ENCODE data around the gene THAP11. TPM values are rescaled to one million over a fixed set of nuclear protein-coding genes. Genes with fewer than 3 reads are reported as not detected.

THAP11 gene
- total RNA-seq, 1 experiment from 2014 or later: 33.3 TPM

DNA sequence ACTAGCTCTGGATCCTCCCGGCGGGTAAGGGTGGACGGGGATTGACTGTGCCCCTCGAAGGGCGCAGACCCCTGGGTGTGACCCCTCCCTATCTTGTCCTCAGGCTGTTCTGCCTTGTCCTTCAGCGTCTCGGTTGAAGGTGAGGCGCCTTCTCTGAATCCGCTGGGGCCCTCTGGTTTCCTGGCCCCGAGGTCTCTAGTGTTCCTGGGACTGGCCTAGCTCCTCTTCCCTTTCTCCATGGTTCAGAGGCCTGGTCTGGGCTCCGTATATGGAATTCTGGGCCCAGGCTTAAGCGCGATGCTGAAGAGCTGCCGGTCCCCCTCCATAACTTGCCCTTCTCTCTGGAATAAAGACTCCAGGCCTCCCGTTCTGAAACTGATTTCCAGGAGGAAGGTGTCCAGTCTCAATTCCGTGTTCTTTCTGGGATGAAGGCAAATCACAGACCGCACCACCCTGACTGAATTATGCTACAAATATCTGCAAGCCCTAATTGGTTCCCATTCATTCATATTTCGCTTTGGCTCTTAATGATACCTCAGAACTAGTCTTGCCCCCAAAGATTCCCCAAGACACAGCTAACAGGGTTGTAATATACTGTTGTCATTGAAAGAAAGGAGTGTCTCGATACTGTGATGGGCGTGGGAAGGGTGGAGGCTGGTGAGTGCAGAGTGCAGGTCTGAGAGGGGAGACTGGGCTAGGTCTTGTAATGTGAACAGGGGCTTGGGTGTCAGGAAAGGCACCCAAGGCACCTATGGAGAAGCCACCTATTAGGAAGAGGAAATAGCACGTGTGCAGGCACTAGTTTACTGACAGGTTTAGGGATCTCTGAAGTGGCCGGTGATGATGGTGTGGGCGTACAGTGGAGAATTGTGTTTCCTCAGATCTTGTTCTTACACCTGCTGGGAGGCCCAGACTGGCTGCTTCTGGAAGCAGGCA is 31.6 kb downstream of the THAP11 start:
- DNase-seq (ENCODE audit: low read depth, low spot score): no peak
- in situ Hi-C loops (cut with HindIII; ENCODE audit: low pct_unique_long_range_greater_than_20kb, low sequenced_read_pairs): no loop called here

DNA sequence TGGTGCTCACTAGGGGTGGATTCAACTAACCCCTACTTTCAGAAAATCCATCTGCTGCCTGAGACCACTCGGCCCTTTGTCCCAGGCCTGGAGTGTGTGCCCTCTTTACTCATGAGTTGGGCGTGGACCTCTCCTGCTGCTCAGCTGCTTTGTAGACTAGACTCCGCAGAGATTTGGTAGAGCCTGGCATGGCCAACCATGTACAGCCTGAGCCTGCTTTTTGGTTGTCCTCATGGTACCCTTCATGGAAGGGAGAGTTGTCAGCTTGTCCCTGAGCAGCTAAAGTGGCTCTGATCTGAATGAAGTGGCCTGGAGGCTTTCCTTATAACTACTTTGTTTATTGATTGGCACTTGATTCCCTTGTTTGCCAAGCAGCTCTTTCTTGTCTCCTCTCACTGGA is 32.3 kb downstream of the THAP11 start:
- no peak for DNase-seq (ENCODE audit: low read depth, low spot score)
- in situ Hi-C loops (cut with HindIII; ENCODE audit: low pct_unique_long_range_greater_than_20kb, low sequenced_read_pairs): no loop called here

DNA sequence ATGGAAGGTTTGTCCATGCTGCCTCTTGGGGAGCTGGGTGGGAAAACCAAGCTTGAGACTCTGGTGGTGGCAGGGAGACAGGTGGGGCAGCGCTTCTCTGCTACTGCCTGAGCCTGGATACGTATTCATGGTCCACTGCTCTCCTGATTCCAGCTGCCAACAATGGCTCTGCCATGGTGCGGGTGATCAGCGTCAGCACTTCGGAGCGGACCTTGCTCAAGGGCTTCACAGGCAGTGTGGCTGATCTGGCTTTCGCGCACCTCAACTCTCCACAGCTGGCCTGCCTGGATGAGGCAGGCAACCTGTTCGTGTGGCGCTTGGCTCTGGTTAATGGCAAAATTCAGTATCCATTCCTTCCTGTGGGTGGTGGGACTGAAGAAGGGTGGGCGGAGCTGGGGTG is 34.9 kb downstream of the THAP11 start:
- no peak for DNase-seq (ENCODE audit: low read depth, low spot score)
- in situ Hi-C loops (cut with HindIII; ENCODE audit: low pct_unique_long_range_greater_than_20kb, low sequenced_read_pairs): no loop called here

DNA sequence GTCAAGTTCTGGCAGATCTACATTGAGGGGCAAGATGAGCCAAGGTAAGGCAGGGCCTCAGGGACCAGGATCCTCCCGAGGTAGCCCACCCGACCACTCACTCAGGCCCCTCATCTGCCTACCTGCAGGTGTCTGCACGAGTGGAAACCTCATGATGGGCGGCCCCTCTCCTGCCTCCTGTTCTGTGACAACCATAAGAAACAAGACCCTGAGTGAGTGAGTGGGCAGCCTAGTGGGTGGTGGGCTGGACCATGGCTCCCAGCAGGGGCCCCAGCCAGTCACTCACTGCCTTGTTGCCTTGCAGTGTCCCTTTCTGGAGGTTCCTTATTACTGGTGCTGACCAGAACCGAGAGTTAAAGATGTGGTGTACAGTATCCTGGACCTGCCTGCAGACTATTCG is 36.1 kb downstream of the THAP11 start:
- in situ Hi-C loops (cut with HindIII; ENCODE audit: low pct_unique_long_range_greater_than_20kb, low sequenced_read_pairs): no loop called here
- DNase-seq (ENCODE audit: low read depth, low spot score): no peak

DNA sequence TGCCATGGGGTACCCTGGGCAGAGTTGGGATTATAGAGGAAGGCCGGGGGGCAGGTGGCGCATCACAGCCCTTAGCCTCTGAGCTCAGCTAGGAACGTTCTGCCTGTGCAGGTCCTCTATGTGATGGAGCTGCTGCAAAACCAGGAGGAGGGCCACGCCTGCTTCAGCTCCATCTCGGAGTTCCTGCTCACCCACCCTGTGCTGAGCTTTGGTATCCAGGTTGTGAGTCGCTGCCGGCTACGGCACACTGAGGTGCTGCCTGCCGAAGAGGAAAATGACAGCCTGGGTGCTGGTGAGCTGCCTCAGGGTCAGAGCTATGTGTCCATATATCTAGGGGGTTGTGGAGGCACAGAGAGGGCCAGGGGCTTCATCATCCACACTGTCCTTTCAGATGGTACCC is 36.7 kb downstream of the THAP11 start:
- DNase-seq (ENCODE audit: low read depth, low spot score): no peak
- in situ Hi-C loops (cut with HindIII; ENCODE audit: low pct_unique_long_range_greater_than_20kb, low sequenced_read_pairs): no loop called here

DNA sequence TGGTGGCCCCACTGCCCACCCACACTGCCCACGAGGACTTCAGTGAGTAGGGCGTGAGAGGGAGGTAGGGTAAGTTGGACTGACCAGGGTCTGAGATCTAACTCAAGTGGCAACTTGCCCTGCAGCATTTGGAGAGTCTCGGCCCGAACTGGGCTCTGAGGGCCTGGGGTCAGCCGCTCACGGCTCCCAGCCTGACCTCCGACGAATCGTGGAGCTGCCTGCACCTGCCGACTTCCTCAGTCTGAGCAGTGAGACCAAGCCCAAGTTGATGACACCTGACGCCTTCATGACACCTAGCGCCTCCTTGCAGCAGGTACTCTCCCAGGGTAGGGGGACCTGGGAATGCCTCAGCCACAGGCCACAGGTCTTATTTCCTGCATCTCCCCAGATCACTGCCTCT is 37.3 kb downstream of the THAP11 start:
- in situ Hi-C loops (cut with HindIII; ENCODE audit: low pct_unique_long_range_greater_than_20kb, low sequenced_read_pairs): no loop called here
- DNase-seq (ENCODE audit: low read depth, low spot score): no peak

DNA sequence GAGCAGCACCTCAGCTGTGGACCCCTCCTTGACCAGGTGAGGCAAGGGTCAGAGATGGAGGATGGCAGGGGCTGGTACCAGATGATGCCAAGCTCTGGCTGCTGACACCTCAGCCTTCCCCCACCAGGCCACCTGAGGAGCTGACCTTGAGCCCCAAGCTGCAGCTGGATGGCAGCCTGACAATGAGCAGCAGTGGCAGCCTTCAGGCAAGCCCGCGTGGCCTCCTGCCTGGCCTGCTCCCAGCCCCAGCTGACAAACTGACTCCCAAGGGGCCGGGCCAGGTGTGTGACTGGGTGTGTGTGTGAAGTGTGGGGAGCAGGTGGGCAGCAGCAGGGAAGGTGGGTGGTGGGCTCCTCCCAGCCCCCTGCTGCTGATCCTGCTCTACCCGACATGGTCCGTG is 37.8 kb downstream of the THAP11 start:
- in situ Hi-C loops (cut with HindIII; ENCODE audit: low pct_unique_long_range_greater_than_20kb, low sequenced_read_pairs): no loop called here
- DNase-seq (ENCODE audit: low read depth, low spot score): no peak

DNA sequence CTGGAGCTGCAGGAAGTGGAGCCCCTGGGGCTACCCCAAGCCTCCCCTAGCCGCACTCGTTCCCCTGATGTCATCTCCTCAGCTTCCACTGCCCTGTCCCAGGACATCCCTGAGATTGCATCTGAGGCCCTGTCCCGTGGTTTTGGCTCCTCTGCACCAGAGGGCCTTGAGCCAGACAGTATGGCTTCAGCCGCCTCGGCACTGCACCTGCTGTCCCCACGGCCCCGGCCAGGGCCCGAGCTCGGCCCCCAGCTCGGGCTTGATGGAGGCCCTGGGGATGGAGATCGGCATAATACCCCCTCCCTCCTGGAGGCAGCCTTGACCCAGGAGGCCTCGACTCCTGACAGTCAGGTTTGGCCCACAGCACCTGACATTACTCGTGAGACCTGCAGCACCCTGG is 38.5 kb downstream of the THAP11 start:
- DNase-seq (ENCODE audit: low read depth, low spot score): no peak
- in situ Hi-C loops (cut with HindIII; ENCODE audit: low pct_unique_long_range_greater_than_20kb, low sequenced_read_pairs): no loop called here

DNA sequence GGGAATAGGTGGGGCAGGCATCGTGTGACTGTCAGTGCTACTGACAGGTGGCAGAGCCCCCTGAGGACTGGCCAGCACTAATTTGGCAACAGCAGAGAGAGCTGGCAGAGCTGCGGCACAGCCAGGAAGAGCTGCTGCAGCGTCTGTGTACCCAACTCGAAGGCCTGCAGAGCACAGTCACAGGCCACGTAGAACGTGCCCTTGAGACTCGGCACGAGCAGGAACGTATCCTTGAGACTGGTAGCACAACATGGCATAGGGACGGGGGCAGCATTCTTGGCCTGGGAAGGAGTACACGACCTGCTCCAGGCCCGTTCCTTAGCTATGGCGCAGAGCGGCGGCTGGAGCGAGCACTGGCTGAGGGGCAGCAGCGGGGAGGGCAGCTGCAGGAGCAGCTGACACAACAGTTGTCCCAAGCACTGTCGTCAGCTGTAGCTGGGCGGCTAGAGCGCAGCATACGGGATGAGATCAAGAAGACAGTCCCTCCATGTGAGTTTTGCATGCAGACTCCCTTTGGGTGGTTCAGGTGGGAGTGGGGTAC is 39.6 kb downstream of the THAP11 start:
- in situ Hi-C loops (cut with HindIII; ENCODE audit: low pct_unique_long_range_greater_than_20kb, low sequenced_read_pairs): no loop called here

DNA sequence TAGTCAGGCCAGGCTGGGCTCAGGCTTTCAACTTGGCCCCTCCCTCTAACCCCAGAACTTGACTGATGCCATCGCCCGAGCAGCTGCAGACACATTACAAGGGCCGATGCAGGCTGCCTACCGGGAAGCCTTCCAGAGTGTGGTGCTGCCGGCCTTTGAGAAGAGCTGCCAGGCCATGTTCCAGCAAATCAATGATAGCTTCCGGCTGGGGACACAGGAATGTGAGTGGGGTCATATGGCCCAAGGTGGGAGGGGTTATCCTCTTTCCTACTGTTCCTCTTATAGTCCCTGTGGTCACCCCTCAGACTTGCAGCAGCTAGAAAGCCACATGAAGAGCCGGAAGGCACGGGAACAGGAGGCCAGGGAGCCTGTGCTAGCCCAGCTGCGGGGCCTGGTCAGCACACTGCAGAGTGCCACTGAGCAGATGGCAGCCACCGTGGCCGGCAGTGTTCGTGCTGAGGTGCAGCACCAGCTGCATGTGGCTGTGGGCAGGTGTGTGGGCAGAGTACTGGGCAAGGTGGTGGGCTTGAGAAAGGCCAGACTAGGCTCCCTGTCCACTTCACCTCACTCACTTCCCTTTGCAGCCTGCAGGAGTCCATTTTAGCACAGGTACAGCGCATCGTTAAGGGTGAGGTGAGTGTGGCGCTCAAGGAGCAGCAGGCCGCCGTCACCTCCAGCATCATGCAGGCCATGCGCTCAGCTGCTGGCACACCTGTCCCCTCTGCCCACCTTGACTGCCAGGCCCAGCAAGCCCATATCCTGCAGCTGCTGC is 40.4 kb downstream of the THAP11 start:
- DNase-seq (ENCODE audit: low read depth, low spot score): no peak
- in situ Hi-C loops (cut with HindIII; ENCODE audit: low pct_unique_long_range_greater_than_20kb, low sequenced_read_pairs): no loop called here

More for the DNA sequence above, 39.6 kb downstream of the THAP11 start:
- no peak for DNase-seq (ENCODE audit: low read depth, low spot score)

DNA sequence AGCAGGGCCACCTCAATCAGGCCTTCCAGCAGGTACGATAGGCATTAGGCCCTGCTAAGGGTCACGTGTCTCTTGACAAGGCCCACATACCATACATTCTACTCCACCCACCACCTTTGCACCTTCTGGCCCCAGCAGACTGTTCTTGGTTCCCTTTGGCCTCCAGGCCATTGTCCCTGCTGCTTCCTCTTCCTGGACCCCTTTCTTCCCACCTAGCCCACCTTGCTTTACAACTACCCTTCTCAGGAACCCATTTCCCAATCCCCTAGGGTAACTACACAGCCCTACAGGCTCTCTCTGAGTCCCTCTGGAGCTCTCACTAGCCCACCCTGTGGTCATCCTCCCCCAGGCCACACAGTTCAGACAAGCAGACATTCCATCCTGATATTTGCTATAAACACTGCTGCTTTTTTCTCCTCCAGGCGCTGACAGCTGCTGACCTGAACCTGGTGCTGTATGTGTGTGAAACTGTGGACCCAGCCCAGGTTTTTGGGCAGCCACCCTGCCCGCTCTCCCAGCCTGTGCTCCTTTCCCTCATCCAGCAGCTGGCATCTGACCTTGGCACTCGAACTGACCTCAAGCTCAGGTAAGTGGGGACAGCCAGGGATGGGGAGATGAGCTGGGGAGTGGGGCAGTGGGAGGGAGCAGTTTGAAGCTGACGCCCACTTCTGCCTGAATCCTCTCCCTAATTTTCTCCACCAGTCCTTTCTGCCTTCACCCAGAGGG is 41.2 kb downstream of the THAP11 start:
- DNase-seq (ENCODE audit: low read depth, low spot score): no peak
- in situ Hi-C loops (cut with HindIII; ENCODE audit: low pct_unique_long_range_greater_than_20kb, low sequenced_read_pairs): no loop called here

DNA sequence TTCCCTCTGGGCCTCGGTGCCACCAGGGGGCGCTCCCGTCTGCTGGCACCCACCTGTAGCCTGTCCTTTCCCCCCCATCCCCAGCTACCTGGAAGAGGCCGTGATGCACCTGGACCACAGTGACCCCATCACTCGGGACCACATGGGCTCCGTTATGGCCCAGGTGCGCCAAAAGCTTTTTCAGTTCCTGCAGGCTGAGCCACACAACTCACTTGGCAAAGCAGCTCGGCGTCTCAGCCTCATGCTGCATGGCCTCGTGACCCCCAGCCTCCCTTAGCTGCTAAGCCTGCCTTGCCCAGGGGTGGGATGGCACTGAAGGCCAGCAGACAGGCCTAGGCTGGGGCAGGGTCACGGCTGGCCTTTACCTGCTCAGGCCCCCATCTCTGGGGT is 41.7 kb downstream of the THAP11 start:
- DNase-seq (ENCODE audit: low read depth, low spot score): peak; percentile 56
- in situ Hi-C loops (cut with HindIII; ENCODE audit: low pct_unique_long_range_greater_than_20kb, low sequenced_read_pairs): no loop called here

DNA sequence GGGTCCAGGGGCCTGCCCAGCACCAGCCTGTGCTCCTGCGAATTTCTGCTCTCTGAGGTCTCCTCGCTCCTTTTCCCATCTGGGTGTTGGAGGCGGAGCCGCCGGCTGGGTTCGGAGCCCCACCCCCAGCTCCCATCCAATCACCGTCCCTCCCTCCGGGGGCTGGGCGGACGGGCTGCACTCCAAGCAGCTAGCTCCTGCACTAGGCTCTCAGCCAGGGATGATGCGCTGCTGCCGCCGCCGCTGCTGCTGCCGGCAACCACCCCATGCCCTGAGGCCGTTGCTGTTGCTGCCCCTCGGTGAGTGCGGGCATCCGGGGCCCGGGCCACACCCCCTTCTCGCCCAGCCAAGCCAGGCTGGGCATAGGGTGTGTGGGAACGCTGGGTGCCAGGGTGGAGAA is 42.6 kb downstream of the THAP11 start, which contains the start of gene NRN1L:
TSS of gene NRN1L (plus strand) at position 202 of the 400 bp plus-strand sequence. CDS start at position 221, 19 bp downstream.
- in situ Hi-C loops (cut with HindIII; ENCODE audit: low pct_unique_long_range_greater_than_20kb, low sequenced_read_pairs): no loop called here
- DNase-seq (ENCODE audit: low read depth, low spot score): peak; percentile 56

DNA sequence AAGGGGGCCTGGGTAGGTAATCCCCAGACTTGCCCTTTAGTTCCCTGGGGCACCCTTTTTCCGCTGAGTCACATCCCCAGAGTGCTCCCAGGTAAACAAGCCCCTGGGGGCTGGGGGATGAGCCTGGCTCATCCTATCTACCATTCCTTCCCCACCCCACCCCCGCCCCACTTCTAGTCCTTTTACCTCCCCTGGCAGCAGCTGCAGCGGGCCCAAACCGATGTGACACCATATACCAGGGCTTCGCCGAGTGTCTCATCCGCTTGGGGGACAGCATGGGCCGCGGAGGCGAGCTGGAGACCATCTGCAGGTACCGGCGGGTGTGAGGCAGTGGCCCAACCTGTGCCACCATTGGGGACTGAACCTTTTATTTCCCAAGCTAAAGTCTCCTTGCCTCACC is 43.4 kb downstream of the THAP11 start:
- no peak for DNase-seq (ENCODE audit: low read depth, low spot score)
- in situ Hi-C loops (cut with HindIII; ENCODE audit: low pct_unique_long_range_greater_than_20kb, low sequenced_read_pairs): no loop called here

DNA sequence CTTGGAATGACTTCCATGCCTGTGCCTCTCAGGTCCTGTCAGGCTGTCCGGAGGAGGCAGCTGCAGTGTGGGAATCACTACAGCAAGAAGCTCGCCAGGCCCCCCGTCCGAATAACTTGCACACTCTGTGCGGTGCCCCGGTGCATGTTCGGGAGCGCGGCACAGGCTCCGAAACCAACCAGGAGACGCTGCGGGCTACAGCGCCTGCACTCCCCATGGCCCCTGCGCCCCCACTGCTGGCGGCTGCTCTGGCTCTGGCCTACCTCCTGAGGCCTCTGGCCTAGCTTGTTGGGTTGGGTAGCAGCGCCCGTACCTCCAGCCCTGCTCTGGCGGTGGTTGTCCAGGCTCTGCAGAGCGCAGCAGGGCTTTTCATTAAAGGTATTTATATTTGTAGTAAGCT is 43.9 kb downstream of the THAP11 start:
- no peak for DNase-seq (ENCODE audit: low read depth, low spot score)
- in situ Hi-C loops (cut with HindIII; ENCODE audit: low pct_unique_long_range_greater_than_20kb, low sequenced_read_pairs): no loop called here

DNA sequence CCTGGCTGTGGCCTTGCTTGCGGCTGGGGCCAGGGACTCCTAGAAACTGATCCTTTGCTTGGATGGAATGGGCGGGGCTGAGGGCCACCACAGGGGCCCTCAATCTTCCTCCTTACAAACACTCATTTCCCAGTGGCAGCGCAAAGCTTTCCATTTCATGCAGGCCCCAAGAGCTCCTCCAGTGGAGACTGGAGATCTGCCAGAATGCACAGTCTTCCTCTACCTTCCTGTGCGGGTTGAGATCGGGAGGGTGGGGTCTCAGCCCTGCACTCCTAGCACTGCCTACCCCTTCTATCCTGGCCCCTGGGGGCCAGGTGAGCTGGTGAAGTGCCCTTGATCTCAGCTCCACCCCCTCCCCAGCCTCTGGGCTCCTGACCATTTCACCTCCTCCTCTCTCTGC is 44.3 kb downstream of the THAP11 start:
- DNase-seq (ENCODE audit: low read depth, low spot score): no peak
- in situ Hi-C loops (cut with HindIII; ENCODE audit: low pct_unique_long_range_greater_than_20kb, low sequenced_read_pairs): no loop called here

DNA sequence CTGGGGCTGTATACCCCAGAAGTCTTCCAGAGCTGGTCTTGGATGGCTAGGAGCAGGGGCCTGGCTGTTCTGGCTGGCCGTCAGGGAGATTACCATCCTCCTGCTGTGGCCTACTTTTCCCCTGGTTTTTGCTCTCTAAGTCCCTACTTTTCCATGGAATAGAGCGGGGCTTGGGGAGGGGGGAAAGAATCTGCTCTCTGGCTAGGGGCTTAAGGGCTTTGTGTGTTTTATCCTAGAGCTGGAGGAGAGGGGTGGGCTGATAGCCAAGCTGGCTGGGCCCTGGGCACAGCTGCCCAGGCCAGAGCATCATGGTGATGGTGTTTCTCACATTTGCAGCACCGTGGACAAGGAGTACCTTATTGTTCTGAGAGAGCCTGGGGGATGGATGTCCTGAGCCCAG is 46.2 kb downstream of the THAP11 start:
- DNase-seq (ENCODE audit: low read depth, low spot score): no peak
- in situ Hi-C loops (cut with HindIII; ENCODE audit: low pct_unique_long_range_greater_than_20kb, low sequenced_read_pairs): no loop called here

DNA sequence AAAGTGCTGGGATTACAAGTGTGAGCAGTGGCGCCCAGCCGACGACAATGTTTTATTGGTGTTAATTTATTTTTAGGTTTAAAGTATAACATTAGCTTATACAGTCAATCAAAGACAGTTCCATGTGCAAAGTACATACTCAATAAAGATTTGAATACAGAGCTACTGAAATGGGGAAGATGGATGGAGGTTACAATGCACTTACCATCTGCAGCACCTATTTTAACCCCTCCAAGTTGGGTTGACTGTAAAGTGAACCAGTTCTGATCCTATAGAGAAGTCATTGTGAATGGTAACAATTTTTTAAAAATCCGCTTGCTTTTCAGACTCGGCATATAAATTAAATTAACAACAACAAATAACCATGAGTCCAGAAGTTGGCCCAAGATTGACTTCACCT is 50.3 kb downstream of the THAP11 start:
- DNase-seq (ENCODE audit: low read depth, low spot score): no peak
- in situ Hi-C loops (cut with HindIII; ENCODE audit: low pct_unique_long_range_greater_than_20kb, low sequenced_read_pairs): no loop called here
